K562 (cell line): ENCODE data around the gene CHD2. TPM values are rescaled to one million over a fixed set of nuclear protein-coding genes. Genes with fewer than 3 reads are reported as not detected.
A peak's percentile ranks its signal among the peaks of the same experiment; 100 is the strongest.
"Not testable (repeated sequence)": the region's sequence is repeated elsewhere in the genome, so short reads cannot be mapped to it uniquely, and the experiment has no call there.

Source experiments
- ATAC-seq: fragments of 200-7000 bp; cut with Tn5 transposase; 3 replicates; pipeline ENCODE4 v1.9.1; 2020; ENCODE audit warnings: moderate library complexity
- BruUV-seq: library from RNA; stranded (reverse); fragments of 400-500 nt; replicated peaks from 2 replicates; lab custom pipeline; 2021; lab: Mats Ljungman, UMichigan
- CTCF ChIA-PET: fragments of 300-600 bp; formaldehyde crosslinking; extraction: SDS; loops from one replicate; lab custom pipeline; 2021; ENCODE audit warnings: low intra/inter-chr PET ratio; lab: Yijun Ruan, JAX
- POLR2A ChIA-PET: fragments of 300-600, 350-650 bp; sonication (Branson Sonifier 250); formaldehyde crosslinking; extraction: SDS; loops from one replicate; lab custom pipeline; 2021; ENCODE audit warnings: antibody characterized with exemption, inconsistent platforms; lab: Yijun Ruan, JAX
- DNase-seq, 4 experiments: peaks; one replicate each; pipeline versions ENCODE4 v3.0.0 to v3.0.0-alpha.2; 2011 to 2018; ENCODE audit warnings: low spot score in 3 of 4, mixed read lengths in 3 of 4; ENCODE audit errors: extremely low read depth in 1 of 4
- FAIRE-seq: peaks from 2 replicates; lab custom pipeline; 2011; peaks lifted over from hg19 to GRCh38; lab: Jason Lieb, UNC
- H2AFZ ChIP-seq: 2 replicates; pipeline ENCODE4 v1.6.0; 2011; ENCODE audit warnings: low read depth, low read length, control low read depth, inconsistent platforms
- H3K27ac ChIP-seq: fragments of 200-600 bp; 3 replicates; pipeline ENCODE4 v1.8.0; 2011; ENCODE audit warnings: low read depth, mild to moderate bottlenecking, control low read depth, inconsistent platforms, low read length, moderate library complexity, mixed read lengths; ENCODE audit errors: extremely low read depth
- H3K27me3 ChIP-seq, 2 experiments: fragments of 300-600 bp in 1 of 2; 2 replicates in 1 of 2; 3 replicates in 1 of 2; pipeline versions ENCODE4 v1.6.0 to v1.8.0; 2011; ENCODE audit warnings: inconsistent platforms in 2 of 2, low read length in 2 of 2, mild to moderate bottlenecking in 1 of 2, mixed read lengths in 1 of 2, moderate library complexity in 1 of 2; ENCODE audit not compliant: control insufficient read depth in 2 of 2, insufficient read depth in 2 of 2
- H3K36me3 ChIP-seq: fragments of 300-600 bp; 3 replicates; pipeline ENCODE4 v1.8.0; 2011; ENCODE audit warnings: mild to moderate bottlenecking, low read length, inconsistent platforms; ENCODE audit not compliant: control insufficient read depth, insufficient read depth
- H3K4me1 ChIP-seq, 2 experiments: fragments of 200-600 bp in 1 of 2; replicated peaks in 1 of 2; 2 replicates in 1 of 2; 3 replicates in 1 of 2; pipeline versions ENCODE4 v1.5.1 to v1.8.0; 2011; ENCODE audit warnings: inconsistent platforms in 2 of 2, low read length in 2 of 2, mild to moderate bottlenecking in 1 of 2, mixed read lengths in 1 of 2, moderate library complexity in 1 of 2; ENCODE audit not compliant: control insufficient read depth in 2 of 2, insufficient read depth in 2 of 2
- H3K4me2 ChIP-seq: 2 replicates; pipeline ENCODE4 v1.6.1; 2011; ENCODE audit warnings: low read length, control low read depth, inconsistent platforms, mixed read lengths; ENCODE audit not compliant: insufficient read depth
- H3K4me3 ChIP-seq: fragments of 200-600 bp; sonication (generic), shearing (Covaris generic); 2 replicates; pipeline ENCODE4 v1.5.1; 2016; ENCODE audit warnings: control low read depth, inconsistent platforms
- H3K79me2 ChIP-seq: fragments of 200-600 bp; 3 replicates; pipeline ENCODE4 v1.8.0; 2011; ENCODE audit warnings: low read length, inconsistent platforms; ENCODE audit not compliant: control insufficient read depth, insufficient read depth
- H3K9ac ChIP-seq, 2 experiments: 2 replicates each; pipeline versions ENCODE4 v1.6.0 to v1.6.1; 2011; ENCODE audit warnings: low read depth in 2 of 2, low read length in 2 of 2, control low read depth in 1 of 2, inconsistent platforms in 1 of 2, mild to moderate bottlenecking in 1 of 2, mixed read lengths in 1 of 2; ENCODE audit not compliant: insufficient read depth in 1 of 2
- H3K9me1 ChIP-seq: one replicate; pipeline ENCODE4 v1.6.0; 2011; ENCODE audit warnings: inconsistent platforms, mild to moderate bottlenecking, low read length, moderate library complexity; ENCODE audit not compliant: control insufficient read depth, insufficient read depth
- H3K9me3 ChIP-seq: replicated peaks from 2 replicates; pipeline ENCODE4 v1.5.1; 2011; ENCODE audit warnings: low read depth, low read length, inconsistent platforms; ENCODE audit not compliant: control insufficient read depth, insufficient read depth
- H4K20me1 ChIP-seq: replicated peaks from 2 replicates; pipeline ENCODE4 v1.6.1; 2011; ENCODE audit warnings: low read length, inconsistent platforms, mixed read lengths; ENCODE audit not compliant: control insufficient read depth, insufficient read depth
- CUX1 ChIP-seq: fragments of 200-800 bp; sonication (Bioruptor generic); IDR thresholded peaks from 2 replicates; pipeline ENCODE4 v1.6.1; 2016; ENCODE audit warnings: missing genetic modification characterization, missing compliant biosample characterization
- FIP1L1 ChIP-seq: fragments of 200-400 bp; formaldehyde crosslinking; IDR thresholded peaks from 2 replicates; pipeline ENCODE4 v1.6.1; 2018; ENCODE audit warnings: mild to moderate bottlenecking, low read depth, low read length; ENCODE audit not compliant: poor library complexity, severe bottlenecking
- ID3 ChIP-seq, 2 experiments: fragments of 250-450 bp in 1 of 2; fragments of 450-650 bp in 1 of 2; sonication (Bioruptor Pico) in 1 of 2; IDR thresholded peaks; 2 replicates each; pipeline versions ENCODE4 v1.6.1 to v1.8.0; 2016 to 2021; ENCODE audit warnings: mild to moderate bottlenecking in 2 of 2, moderate library complexity in 2 of 2, missing compliant biosample characterization in 1 of 2, missing genetic modification characterization in 1 of 2
- KDM1A ChIP-seq, 2 experiments: fragments of 450-650 bp; IDR thresholded peaks; 2 replicates each; pipeline ENCODE4 v1.6.1; 2016; ENCODE audit warnings: mild to moderate bottlenecking in 2 of 2
- POLR2A ChIP-seq: fragments of 450-650 bp; conservative IDR thresholded peaks from 2 replicates; pipeline ENCODE4 v1.6.1; 2016
- ZNF239 ChIP-seq: fragments of 250-450 bp; sonication (Bioruptor Pico); IDR thresholded peaks from 2 replicates; pipeline ENCODE4 v1.4.0; 2020; ENCODE audit warnings: mild to moderate bottlenecking
- ZNF316 ChIP-seq: fragments of 450-650 bp; IDR thresholded peaks from 2 replicates; pipeline ENCODE4 v1.6.1; 2016
- ZNF436 ChIP-seq: fragments of 250-450, 450-650 bp; sonication (Bioruptor Pico); formaldehyde crosslinking; IDR thresholded peaks from 2 replicates; pipeline ENCODE4 v1.7.0; 2020; ENCODE audit warnings: mild to moderate bottlenecking
- WGBS: fragments of 100-300 bp; shearing (Covaris generic); methylation state at CpG from one replicate; pipeline ENCODE4 v1.1.6; 2016; ENCODE audit warnings: low coverage, mixed read lengths; ENCODE audit not compliant: insufficient coverage; ENCODE audit errors: missing lambda C conversion rate; 5-methylcytosine and 5-hydroxymethylcytosine counted together
- in situ Hi-C: fragments of 300-500 bp; cut with MboI; formaldehyde crosslinking; loops from 4 replicates; pipeline ENCODE4 v1.15.0; 2018; ENCODE audit warnings: inconsistent platforms, mixed read lengths
- intact Hi-C: fragments of 100-400 bp; cut with micrococcal nuclease; formaldehyde crosslinking; loops from 2 replicates; pipeline ENCODE4 v1.14.2; 2022
- polyA plus RNA-seq, 8 experiments: library from polyadenylated mRNA; depleted of rRNA in 4 of 8; stranded (reverse) in 5 of 8; unstranded in 3 of 8; fragments of >200 nt; fragmentation: Nextera tagmentation in 2 of 8; fragmentation: Illumina TruSeq in 1 of 8; extraction: Ambion mirVana in 2 of 8; extraction: Trizol in 1 of 8; gene quantifications; 2 replicates each; pipeline versions ENCODE4 v1.2.1 to v1.2.3, GENCODE V29; 2011 to 2014; ENCODE audit warnings: inconsistent platforms in 1 of 8, missing spikeins in 1 of 8
- total RNA-seq, 7 experiments: library from RNA; depleted of rRNA in 6 of 7; stranded (reverse); fragments of >200 nt in 6 of 7; fragmentation: Illumina TruSeq in 2 of 7; extraction: Trizol in 2 of 7; gene quantifications; 2 replicates each; pipeline versions ENCODE4 v1.2.1 to v1.2.3, GENCODE V29; 2011 to 2021; ENCODE audit warnings: low replicate concordance in 1 of 7

Gene CHD2
- total and polyA plus RNA-seq, 9 of the 15 experiments (the other 6 are each of a cell fraction or from before 2014, with no cell fraction given) = 38.9 to 70.8 (median 56.2) TPM

GRCh38 chr15:92917598-92918407 is 17.7 kb downstream of the CHD2 start (continued):
- TF ChIP-seq CUX1 (CRISPR knock-in tag) (peak; percentile 55; the same call in 1 of the 2 replicates), POLR2A (peak; percentile 46; the same call in 1 of the 2 replicates), ZNF436 (CRISPR knock-in tag) (no peak), FIP1L1 (no peak), ID3 (CRISPR knock-in tag; IDR thresholded peaks at IDR 0.05) (no peak), ID3 (tag; IDR thresholded peaks at IDR 0.05) (0 out of 2 replicates have a peak, but pooled peaks have one; percentile 14), ZNF239 (CRISPR knock-in tag) (peak; percentile 38), ZNF316 (peak; percentile 49; the same call in 1 of the 2 replicates), KDM1A (IDR thresholded peaks at IDR 0.05) (peak; percentile 69 to 73; a peak in 3 of 4 replicates)

- Histone ChIP-seq H3K4me1 (peaks cover 3 to 36% of the 10 kb centered on the region in 2 experiments; a peak in 4 of 5 replicates), H3K79me2 (peaks cover 96% of the 10 kb centered on the region), H3K36me3 (peaks cover 75% of the 10 kb centered on the region)
- ATAC-seq, H3K9me3 ChIP-seq, H3K27ac ChIP-seq, FAIRE-seq, DNase-seq, H3K4me3 ChIP-seq, H4K20me1 ChIP-seq, BruUV-seq, in situ Hi-C loops, H3K9ac ChIP-seq, H3K27me3 ChIP-seq, H2AFZ ChIP-seq, H3K4me2 ChIP-seq, H3K9me1 ChIP-seq: not testable (repeated sequence)
- intact Hi-C loops = loop anchor here (1.0 to 10.0 kb wide), 5 partner anchors 18 to 304 kb away; partner anchors contain the start of gene CHD2
- ChIA-PET CTCF (interaction anchor here (2.5 to 2.9 kb wide), 2 partner anchors 110 to 122 kb away, joined by 11 to 38 read pairs; no protein-coding TSS in a partner anchor), POLR2A (interaction anchor here (0.7 to 8.0 kb wide), 4 partner anchors 13 to 134 kb away, joined by 3 to 109 read pairs (median 6); no protein-coding TSS in a partner anchor)
- 84% methylated on average over 9 of the region's 9 CpGs for WGBS
These were observed 18.8 kb downstream of the CHD2 start for GRCh38 chr15:92918881-92919280.
